HG03159 (cell line): Measurements from ENCODE around the gene KRTAP10-6.
"Not testable (repeated sequence)": the region's sequence is repeated elsewhere in the genome, so short reads cannot be mapped to it uniquely, and the experiment has no call there.

Experiments used
- ATAC-seq: cut with Tn5 transposase; IDR thresholded peaks from one replicate; pipeline ENCODE4 v1.9.1; 2021; ENCODE audit warnings: mild to moderate bottlenecking, moderate library complexity; ENCODE audit not compliant: unreplicated experiment

Gene KRTAP10-6

GRCh38 chr21:44600118-44600978 lies 8.0 kb upstream of the KRTAP10-6 start, which contains the start of gene KRTAP10-7:
KRTAP10-7 (plus strand) TSS chr21:44600597; CDS start chr21:44600622, 25 bp downstream.
- not testable (repeated sequence) for ATAC-seq

- no peak for ATAC-seq
Observed at GRCh38 chr21:44599264-44600029, 7.1 kb upstream of the KRTAP10-6 start.

- ATAC-seq, result no peak
Observed at GRCh38 chr21:44598061-44598460, 5.8 kb upstream of the KRTAP10-6 start.

- no peak for ATAC-seq
Observed at GRCh38 chr21:44596068-44596725, 3.9 kb upstream of the KRTAP10-6 start.

GRCh38 chr21:44595524-44595923 lies 3.2 kb upstream of the KRTAP10-6 start:
- no peak for ATAC-seq

GRCh38 chr21:44594406-44594916 lies 2.2 kb upstream of the KRTAP10-6 start:
- no peak for ATAC-seq

DNA sequence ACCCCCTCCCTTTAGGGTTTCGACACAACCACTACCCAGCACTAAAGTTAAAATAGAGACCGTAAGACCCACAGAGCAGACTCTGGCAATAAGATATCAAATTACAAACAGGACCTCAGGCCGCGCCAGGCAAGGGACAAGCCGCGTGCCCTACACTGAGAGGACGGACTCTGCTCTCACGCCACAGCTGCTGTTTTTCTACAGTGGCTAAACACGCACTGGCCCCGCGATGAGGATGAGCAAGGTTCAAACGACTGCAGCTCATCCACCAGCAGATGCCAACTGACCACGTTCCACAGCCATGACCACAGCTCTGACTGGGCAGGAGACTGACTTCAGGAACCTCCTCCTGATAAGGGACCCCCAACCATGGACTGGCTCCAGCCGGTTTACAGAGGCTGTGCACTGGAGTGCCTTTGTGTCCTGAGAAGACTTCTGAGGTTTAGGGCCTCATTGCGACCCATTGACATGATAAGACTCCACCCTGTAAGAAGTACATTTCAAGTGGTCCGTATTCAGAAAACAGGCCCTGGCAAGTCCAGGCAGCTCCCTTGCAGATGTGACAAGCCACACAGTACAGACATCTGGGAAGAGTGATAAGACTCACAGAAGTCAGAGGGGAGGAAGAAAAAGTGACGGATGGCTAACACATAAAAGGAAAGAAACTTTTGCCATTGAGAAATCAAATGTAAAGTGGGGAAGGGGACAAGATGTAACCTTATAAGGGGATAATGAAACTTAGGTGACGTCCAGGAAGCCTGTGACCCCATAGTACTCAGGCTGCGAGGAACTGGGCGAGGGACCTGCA lies 1.5 kb upstream of the KRTAP10-6 start:
- ATAC-seq, result no peak

DNA sequence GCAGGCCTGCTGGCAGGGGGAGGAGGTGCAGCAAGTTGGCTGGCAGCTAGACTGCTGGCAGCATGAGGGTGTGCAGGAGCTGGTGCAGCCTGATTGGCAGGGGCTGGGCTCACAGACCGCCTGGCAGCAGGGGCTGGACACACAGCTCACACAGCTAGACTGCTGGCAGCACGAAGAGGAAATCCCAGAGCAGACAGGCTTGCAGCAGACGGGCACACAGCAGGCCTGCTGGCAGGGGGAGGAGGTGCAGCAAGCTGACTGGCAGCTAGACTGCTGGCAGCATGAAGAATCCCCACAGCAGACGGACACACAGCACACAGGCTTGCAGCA lies 539 bp downstream of the KRTAP10-6 start:
- ATAC-seq, result not testable (repeated sequence)

- not testable (repeated sequence) for ATAC-seq
Observed at GRCh38 chr21:44590897-44591800, 1.2 kb downstream of the KRTAP10-6 start.

GRCh38 chr21:44590311-44590721 lies 2.0 kb downstream of the KRTAP10-6 start:
- ATAC-seq, result no peak

DNA sequence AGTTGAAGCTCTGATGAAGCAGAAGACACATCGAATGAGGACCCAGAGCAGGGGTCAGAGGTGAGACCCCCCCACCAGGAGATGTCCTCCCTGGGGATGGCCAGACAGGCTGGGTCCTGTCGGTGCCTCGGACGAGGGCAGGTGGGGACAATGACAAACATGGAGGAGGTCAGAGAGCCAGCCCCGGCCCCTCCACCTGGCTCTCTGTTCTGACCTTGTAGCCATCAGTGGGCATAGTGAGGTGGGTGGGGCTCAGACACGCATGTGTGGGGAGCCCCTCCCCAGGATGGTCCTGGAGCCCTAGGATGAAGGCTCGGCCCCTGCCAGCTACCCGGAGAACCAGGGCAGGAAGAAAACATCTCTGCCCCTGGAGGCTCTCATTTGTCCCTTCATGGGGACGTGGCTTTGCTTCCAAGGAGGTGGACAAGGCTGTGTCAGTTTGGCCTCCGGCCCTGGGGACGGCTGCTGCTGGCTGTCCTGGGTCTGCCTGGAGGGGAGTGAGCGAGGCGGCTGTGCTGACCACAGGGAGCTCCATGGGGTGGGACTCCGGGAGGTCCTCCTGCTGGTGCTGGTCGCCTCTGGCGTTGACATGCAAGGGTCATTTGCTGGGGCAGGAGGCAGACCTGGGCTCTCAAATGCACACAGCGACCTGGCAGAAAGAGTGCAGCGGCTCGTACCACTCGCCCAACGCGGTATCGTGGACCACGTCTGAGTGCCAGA lies 2.6 kb downstream of the KRTAP10-6 start:
- no peak for ATAC-seq

DNA sequence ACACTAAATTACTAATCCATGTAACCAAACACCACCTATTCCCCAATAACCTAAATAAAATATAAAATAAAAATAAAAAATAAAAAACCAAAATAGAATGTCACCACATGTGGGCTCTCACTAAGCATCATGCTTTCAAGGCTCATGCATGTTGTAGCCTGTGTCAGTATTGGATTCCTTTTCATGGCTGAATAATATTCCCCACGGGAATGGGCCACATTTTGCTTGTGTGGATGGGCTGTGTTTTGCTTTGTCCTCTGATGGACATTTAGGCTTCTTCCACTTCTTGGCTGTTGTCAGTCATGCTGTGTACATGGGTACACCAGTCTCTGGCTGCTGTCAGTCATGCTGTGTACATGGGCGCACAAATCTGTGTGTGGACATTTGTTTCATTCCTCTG lies 3.2 kb downstream of the KRTAP10-6 start:
- ATAC-seq, result no peak

DNA sequence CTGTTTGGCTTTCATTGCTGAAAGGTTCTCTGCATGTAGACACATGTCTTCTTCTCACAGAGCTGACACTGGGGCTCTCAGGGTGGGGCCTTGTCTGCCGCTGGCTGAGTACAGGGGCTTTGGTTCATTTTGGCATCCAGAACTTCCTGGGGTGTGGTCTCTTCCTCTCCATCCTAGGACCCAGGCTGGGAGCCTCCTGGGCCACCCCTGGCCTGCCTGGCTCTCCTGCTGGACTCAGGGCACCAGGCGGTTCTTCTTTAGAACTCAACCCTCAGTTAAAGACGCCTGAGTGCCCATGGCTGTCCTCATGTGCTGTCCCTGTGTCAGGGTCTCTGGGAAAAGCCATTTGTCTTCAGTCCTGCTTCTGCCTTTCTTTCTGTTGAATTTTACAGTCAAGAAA lies 6.4 kb downstream of the KRTAP10-6 start:
- no peak for ATAC-seq

DNA sequence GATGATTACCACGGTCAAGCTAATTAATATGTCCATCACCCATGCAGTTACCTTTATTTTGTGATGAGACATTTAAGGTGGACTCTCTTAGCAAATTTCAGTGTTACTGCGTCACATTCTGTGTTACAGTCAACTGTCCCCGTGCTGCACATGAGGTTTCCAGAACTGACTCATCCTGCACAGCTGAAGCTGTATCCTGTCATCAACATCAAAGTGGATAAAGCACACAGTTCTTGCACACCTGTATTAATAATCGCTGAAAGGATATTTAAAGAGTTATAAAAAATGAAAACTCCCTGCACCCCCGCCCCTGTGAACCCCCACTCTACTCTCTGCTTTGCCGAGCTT lies 8.5 kb downstream of the KRTAP10-6 start:
- no peak for ATAC-seq

DNA sequence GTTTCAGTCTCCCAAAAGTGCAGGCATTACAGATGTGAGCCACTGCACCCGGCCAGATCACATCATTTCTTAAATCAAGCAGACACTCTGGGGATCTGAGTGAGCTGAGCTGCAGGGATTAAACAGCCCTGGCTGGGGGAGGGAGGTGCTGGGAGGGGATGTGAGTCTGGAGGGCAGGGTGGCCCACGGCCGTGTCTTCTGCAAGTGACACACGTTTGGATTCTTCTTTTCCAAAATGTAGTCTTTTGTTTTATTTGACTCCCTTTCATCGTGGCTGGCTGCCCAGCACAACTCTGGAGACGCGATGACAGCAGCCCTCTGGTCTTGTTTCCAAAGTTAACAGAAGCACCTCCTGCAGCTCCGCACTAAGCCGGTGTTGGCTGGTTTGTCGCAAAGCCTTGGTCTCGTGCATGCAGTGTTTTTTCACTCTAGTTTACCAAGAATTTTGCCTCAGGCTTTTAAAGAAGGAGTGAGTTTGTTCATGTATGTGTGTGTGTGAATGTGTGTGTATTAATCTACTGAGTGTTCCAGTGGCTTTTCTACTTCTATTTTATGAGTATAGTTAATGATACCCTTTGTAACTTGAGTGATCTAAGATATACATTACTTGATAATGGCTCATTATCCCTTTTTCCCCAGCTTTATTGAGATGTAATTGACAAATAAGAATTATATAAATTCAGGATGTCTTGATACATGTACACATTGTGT lies 9.1 kb downstream of the KRTAP10-6 start:
- ATAC-seq, result no peak

- ATAC-seq, result no peak
Observed at GRCh38 chr21:44582055-44582454, 10.2 kb downstream of the KRTAP10-6 start.

- no peak for ATAC-seq
Observed at GRCh38 chr21:44581158-44581557, 11.1 kb downstream of the KRTAP10-6 start.

- not testable (repeated sequence) for ATAC-seq
Observed at GRCh38 chr21:44580231-44580821, 12.0 kb downstream of the KRTAP10-6 start, which contains the start of gene KRTAP10-5. KRTAP10-5 (minus strand) TSS chr21:44580604; CDS start chr21:44580578, 26 bp downstream.
